ENCODE results near the gene GRIK4.

GRIK4 gene

DNA sequence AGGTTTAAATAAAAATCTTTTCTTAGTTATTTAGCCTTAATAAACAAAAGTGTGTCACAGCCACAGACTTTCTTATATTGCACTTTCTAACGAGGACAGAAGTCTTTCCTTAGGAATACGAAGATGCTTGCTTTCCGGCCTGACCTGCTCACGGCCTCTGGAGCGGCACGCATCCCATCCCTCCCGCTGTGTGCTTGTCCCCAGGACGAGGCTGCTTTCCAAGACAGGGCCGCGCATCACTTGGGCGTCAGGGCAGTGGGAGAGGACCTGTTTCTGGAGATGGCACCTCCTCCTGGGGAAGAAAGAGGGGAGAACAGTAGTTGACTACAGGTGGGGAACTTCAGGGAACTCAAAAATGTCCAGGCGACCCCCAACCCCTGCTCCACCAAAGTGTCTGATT, 26.4 kb downstream of the GRIK4 start:
- TF ChIP-seq FOXP2 (optimal IDR thresholded peaks at IDR 0.05; ENCODE audit: borderline replicate concordance, extremely low read depth, extremely low read length, insufficient read depth): no peak
- no peak for TF ChIP-seq TAF1 (IDR thresholded peaks at IDR 0.05; ENCODE audit: borderline replicate concordance, insufficient read depth, low read length)
- TF ChIP-seq SIN3A (IDR thresholded peaks at IDR 0.05; ENCODE audit: borderline replicate concordance, insufficient read depth, low read length): no peak
- no peak for TF ChIP-seq REST (IDR thresholded peaks at IDR 0.05; ENCODE audit: insufficient read depth in 1 of 2, low read depth in 2 of 2, low read length in 2 of 2)
- no peak for TF ChIP-seq POLR2AphosphoS5 (IDR thresholded peaks at IDR 0.05; ENCODE audit: low read depth, low read length)

GRCh38 chr11:120538707-120539106, 27.2 kb downstream of the GRIK4 start:
- TF ChIP-seq REST (IDR thresholded peaks at IDR 0.05; ENCODE audit: insufficient read depth in 1 of 2, low read depth in 2 of 2, low read length in 2 of 2): no peak
- TF ChIP-seq FOXP2 (optimal IDR thresholded peaks at IDR 0.05; ENCODE audit: borderline replicate concordance, extremely low read depth, extremely low read length, insufficient read depth): no peak
- no peak for TF ChIP-seq POLR2AphosphoS5 (IDR thresholded peaks at IDR 0.05; ENCODE audit: low read depth, low read length)

DNA sequence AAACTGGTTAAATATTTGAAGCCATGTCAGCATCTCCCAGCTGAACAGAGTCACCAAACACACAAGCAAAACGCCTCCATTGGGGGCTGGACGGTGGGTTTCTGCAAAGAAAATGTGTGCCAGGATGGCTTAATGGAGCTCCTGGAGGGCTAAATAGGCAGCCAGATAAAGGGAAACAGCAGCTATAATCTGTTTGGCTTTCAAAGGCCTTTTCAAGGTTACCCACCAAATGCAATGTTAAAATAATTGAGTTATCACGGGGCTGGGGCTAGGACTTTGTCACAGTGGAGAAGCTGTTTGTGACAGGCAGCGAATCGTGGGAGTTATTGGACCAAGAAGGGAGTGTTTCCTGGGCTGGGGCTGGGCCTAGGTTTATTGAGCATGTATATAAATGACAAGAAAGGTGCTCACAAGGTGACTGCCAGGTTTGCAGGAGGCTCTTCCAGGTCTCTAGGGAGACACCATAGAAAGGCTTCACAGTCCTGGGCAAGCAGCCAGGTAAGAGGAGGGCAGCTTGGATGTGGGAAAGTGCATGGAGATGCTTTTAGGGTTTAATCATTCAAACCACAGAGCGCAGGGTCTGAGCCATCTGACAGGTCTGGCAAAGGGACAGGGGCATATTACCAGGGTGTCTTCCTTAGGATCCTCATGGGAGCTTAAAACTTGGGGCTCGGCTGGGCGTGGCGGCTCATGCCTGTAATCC, 28.3 kb downstream of the GRIK4 start:
- TF ChIP-seq FOXP2 (optimal IDR thresholded peaks at IDR 0.05; ENCODE audit: borderline replicate concordance, extremely low read depth, extremely low read length, insufficient read depth) (no peak), TAF1 (IDR thresholded peaks at IDR 0.05; ENCODE audit: borderline replicate concordance, insufficient read depth, low read length) (no peak), SIN3A (IDR thresholded peaks at IDR 0.05; ENCODE audit: borderline replicate concordance, insufficient read depth, low read length) (no peak), REST (IDR thresholded peaks at IDR 0.05; ENCODE audit: insufficient read depth in 1 of 2, low read depth in 2 of 2, low read length in 2 of 2) (no peak), POLR2AphosphoS5 (IDR thresholded peaks at IDR 0.05; ENCODE audit: low read depth, low read length) (no peak)

DNA sequence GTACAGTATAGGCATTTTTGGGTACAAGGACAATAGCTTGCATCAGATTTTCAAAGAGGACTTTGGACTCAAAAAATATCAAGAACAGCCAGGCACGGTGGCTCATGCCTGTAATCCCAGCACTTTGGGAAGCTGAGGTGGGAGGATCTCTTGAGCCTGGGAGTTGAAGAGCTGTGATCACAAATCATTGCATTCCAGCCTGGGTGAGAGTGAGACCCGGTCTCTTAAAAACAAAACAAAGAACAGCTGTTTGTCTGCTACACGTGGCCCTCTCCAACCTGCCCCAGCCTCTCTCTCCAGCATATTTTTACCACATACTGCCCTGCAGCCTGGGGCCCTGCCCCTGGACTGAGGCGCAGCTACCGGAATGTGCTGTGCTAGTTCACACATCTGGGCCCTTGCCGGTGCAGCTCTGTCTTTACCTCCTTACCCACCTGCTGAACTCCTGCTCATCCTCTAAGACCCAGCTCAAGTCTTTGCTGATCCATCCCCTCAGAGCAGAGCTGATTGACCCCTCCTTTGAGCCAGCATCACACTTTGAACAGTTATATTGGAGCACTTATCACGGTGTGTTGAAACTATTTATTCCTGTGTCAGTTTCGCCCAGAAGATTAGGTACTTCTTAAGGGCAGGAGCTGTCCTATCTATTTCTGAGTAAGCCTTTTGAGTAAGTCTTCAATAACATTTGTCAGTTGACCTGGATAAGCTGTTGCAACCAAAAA, 29.4 kb downstream of the GRIK4 start:
- TF ChIP-seq POLR2AphosphoS5 (IDR thresholded peaks at IDR 0.05; ENCODE audit: low read depth, low read length): no peak

DNA sequence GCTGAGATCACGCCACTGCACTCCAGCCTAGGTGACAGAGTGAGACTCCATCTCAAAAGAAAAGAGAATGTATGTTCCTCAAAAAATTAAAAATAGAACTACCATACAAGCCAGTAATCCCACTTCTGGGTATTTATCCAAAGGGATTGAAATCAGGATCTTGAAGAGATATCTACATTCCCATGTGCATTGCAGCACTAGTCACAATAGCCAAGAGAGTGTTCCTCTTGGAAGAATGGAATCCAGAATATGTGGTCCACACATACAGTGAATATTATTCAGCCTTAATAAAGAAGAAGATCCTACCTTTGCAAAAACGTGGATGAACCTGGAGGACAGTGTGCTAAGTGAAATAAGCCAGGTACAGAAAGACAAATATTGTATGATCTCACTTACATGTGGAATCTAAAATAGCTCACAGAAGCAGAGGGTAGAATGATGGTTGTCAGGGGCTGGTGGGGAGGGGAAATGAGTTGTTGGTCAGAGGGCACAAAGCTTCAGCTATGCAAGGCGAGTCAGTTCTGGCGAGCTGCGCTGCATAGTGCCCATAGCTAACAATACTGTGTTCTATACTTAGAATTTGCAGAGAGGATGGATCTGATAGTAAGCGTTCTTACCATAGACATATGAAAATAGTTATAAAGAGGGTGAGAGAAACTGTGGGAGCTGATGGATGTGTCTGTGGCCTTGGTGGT, 32.1 kb downstream of the GRIK4 start:
- TF ChIP-seq FOXP2 (optimal IDR thresholded peaks at IDR 0.05; ENCODE audit: borderline replicate concordance, extremely low read depth, extremely low read length, insufficient read depth) (no peak), REST (IDR thresholded peaks at IDR 0.05; ENCODE audit: insufficient read depth in 1 of 2, low read depth in 2 of 2, low read length in 2 of 2) (no peak), TAF1 (IDR thresholded peaks at IDR 0.05; ENCODE audit: borderline replicate concordance, insufficient read depth, low read length) (no peak), SIN3A (IDR thresholded peaks at IDR 0.05; ENCODE audit: borderline replicate concordance, insufficient read depth, low read length) (no peak), POLR2AphosphoS5 (IDR thresholded peaks at IDR 0.05; ENCODE audit: low read depth, low read length) (no peak)

Data from PFSK-1 (cell line).